GM23338 (cell line): ENCODE results near the gene C1QL1. TPM values are rescaled to one million over a fixed set of nuclear protein-coding genes. Genes with fewer than 3 reads are reported as not detected.

Experiments
- ATAC-seq: fragments of 200-7000 bp; cut with Tn5 transposase; 3 replicates; pipeline ENCODE4 v1.9.1; 2020
- DNase-seq: peaks from one replicate; pipeline ENCODE4 v3.0.0-alpha.2; 2015; ENCODE audit warnings: low spot score
- H2AFZ ChIP-seq: fragments of 200-600 bp; sonication (generic); 2 replicates; pipeline ENCODE4 v1.8.0; 2016; ENCODE audit warnings: antibody characterized with exemption, mild to moderate bottlenecking, moderate library complexity
- H3F3A ChIP-seq: fragments of 200-600 bp; sonication (generic); replicated peaks from 2 replicates; pipeline ENCODE4 v1.8.0; 2017; ENCODE audit warnings: antibody characterized with exemption, mixed run types, low read depth
- H3K27ac ChIP-seq: fragments of 200-600 bp; sonication (generic); 2 replicates; pipeline ENCODE4 v1.6.1; 2016; ENCODE audit warnings: low read depth
- H3K27me3 ChIP-seq: fragments of 200-600 bp; sonication (generic); 2 replicates; pipeline ENCODE4 v1.8.0; 2016; ENCODE audit warnings: mild to moderate bottlenecking, mixed run types, moderate library complexity; ENCODE audit not compliant: insufficient read depth
- H3K36me3 ChIP-seq: fragments of 200-600 bp; sonication (generic); 2 replicates; pipeline ENCODE4 v1.8.0; 2016; ENCODE audit warnings: mild to moderate bottlenecking; ENCODE audit not compliant: insufficient read depth
- H3K4me1 ChIP-seq: fragments of 200-600 bp; sonication (generic); 2 replicates; pipeline ENCODE4 v1.8.0; 2016; ENCODE audit warnings: mild to moderate bottlenecking, moderate library complexity; ENCODE audit not compliant: insufficient read depth
- H3K4me2 ChIP-seq: fragments of 200-600 bp; sonication (generic); 2 replicates; pipeline ENCODE4 v1.7.1; 2017; ENCODE audit warnings: mixed run types
- H3K4me3 ChIP-seq: fragments of 200-600 bp; sonication (generic); 2 replicates; pipeline ENCODE4 v1.6.1; 2016; ENCODE audit warnings: mixed run types
- H3K79me2 ChIP-seq: fragments of 200-600 bp; sonication (generic); replicated peaks from 2 replicates; pipeline ENCODE4 v1.8.0; 2017; ENCODE audit warnings: mild to moderate bottlenecking; ENCODE audit not compliant: insufficient read depth
- H3K9me2 ChIP-seq: fragments of 200-600 bp; sonication (generic); 2 replicates; pipeline ENCODE4 v1.8.0; 2017; ENCODE audit not compliant: insufficient read depth
- H4K20me1 ChIP-seq: fragments of 200-600 bp; sonication (generic); replicated peaks from 2 replicates; pipeline ENCODE4 v1.8.0; 2017; ENCODE audit warnings: mild to moderate bottlenecking; ENCODE audit not compliant: insufficient read depth
- H3K27ac Mint-ChIP-seq: 2 replicates; pipeline ENCODE4 v1.8.0; 2020; ENCODE audit warnings: inconsistent platforms, mild to moderate bottlenecking, moderate library complexity, mixed read lengths
- H3K27me3 Mint-ChIP-seq: 3 replicates; pipeline ENCODE4 v1.8.0; 2022; ENCODE audit warnings: low read depth, mild to moderate bottlenecking, moderate library complexity, mixed read lengths, inconsistent platforms; ENCODE audit not compliant: insufficient read depth, poor library complexity
- H3K36me3 Mint-ChIP-seq: 3 replicates; pipeline ENCODE4 v1.8.0; 2021; ENCODE audit warnings: low read depth, mild to moderate bottlenecking, inconsistent platforms, moderate library complexity, mixed read lengths
- H3K4me1 Mint-ChIP-seq: 3 replicates; pipeline ENCODE4 v1.8.0; 2020; ENCODE audit warnings: mild to moderate bottlenecking, inconsistent platforms, mixed read lengths
- H3K4me3 Mint-ChIP-seq: 3 replicates; pipeline ENCODE4 v1.8.0; 2021; ENCODE audit warnings: moderate library complexity, mild to moderate bottlenecking, inconsistent platforms, mixed read lengths
- H3K9me3 Mint-ChIP-seq: 3 replicates; pipeline ENCODE4 v1.8.0; 2020; ENCODE audit warnings: moderate library complexity, mild to moderate bottlenecking, inconsistent platforms, mixed read lengths
- CREB1 ChIP-seq: fragments of 250-450 bp; sonication (Bioruptor Pico); IDR thresholded peaks from 2 replicates; pipeline ENCODE4 v1.5.0; 2020; ENCODE audit warnings: low read depth, mild to moderate bottlenecking, moderate library complexity
- ETS1 ChIP-seq: IDR thresholded peaks from 2 replicates; pipeline ENCODE4 v1.6.1; 2016; ENCODE audit warnings: antibody characterized with exemption
- EZH2 ChIP-seq: fragments of 200-600 bp; sonication (generic); IDR thresholded peaks from one replicate; pipeline ENCODE4 v1.8.0; 2017; ENCODE audit warnings: antibody characterized with exemption, mild to moderate bottlenecking, low read depth; ENCODE audit not compliant: unreplicated experiment
- JUNB ChIP-seq: IDR thresholded peaks from one replicate; pipeline ENCODE4 v1.6.1; 2016; ENCODE audit warnings: antibody characterized with exemption; ENCODE audit not compliant: unreplicated experiment
- NANOG ChIP-seq: IDR thresholded peaks from 2 replicates; pipeline ENCODE4 v1.6.1; 2016; ENCODE audit warnings: antibody characterized with exemption, borderline replicate concordance
- REST ChIP-seq: IDR thresholded peaks from one replicate; pipeline ENCODE4 v1.6.1; 2018; ENCODE audit warnings: antibody characterized with exemption; ENCODE audit not compliant: unreplicated experiment
- ZNF331 ChIP-seq: fragments of 250-450 bp; sonication (Bioruptor Pico); IDR thresholded peaks from 2 replicates; pipeline ENCODE4 v1.5.0; 2020; ENCODE audit warnings: low read depth, mild to moderate bottlenecking, moderate library complexity
- polyA plus RNA-seq: library from polyadenylated mRNA; unstranded; fragments of >200 nt; fragmentation: Nextera tagmentation; extraction: Ambion mirVana; gene quantifications from 2 replicates; pipeline ENCODE4 v1.2.1, GENCODE V29; 2016
- total RNA-seq: library from RNA; depleted of rRNA; stranded (reverse); fragments of >200 nt; shearing (Covaris generic); gene quantifications from 2 replicates; pipeline ENCODE4 v1.2.3, GENCODE V29; 2014
- TF ChIP-seq, protein P1 (sequence below): fragments of 250-450 bp; sonication (Bioruptor Pico); IDR thresholded peaks from 2 replicates; pipeline ENCODE4 v1.5.0; 2020; ENCODE audit warnings: mild to moderate bottlenecking, moderate library complexity

C1QL1 gene
- total and polyA plus RNA-seq, 2 experiments from 2014 or later, result 4.3 to 14.4 TPM

GRCh38 chr17:44941712-44942331 lies 26.3 kb downstream of the C1QL1 start (continued):
- TF ChIP-seq, protein P1, sequence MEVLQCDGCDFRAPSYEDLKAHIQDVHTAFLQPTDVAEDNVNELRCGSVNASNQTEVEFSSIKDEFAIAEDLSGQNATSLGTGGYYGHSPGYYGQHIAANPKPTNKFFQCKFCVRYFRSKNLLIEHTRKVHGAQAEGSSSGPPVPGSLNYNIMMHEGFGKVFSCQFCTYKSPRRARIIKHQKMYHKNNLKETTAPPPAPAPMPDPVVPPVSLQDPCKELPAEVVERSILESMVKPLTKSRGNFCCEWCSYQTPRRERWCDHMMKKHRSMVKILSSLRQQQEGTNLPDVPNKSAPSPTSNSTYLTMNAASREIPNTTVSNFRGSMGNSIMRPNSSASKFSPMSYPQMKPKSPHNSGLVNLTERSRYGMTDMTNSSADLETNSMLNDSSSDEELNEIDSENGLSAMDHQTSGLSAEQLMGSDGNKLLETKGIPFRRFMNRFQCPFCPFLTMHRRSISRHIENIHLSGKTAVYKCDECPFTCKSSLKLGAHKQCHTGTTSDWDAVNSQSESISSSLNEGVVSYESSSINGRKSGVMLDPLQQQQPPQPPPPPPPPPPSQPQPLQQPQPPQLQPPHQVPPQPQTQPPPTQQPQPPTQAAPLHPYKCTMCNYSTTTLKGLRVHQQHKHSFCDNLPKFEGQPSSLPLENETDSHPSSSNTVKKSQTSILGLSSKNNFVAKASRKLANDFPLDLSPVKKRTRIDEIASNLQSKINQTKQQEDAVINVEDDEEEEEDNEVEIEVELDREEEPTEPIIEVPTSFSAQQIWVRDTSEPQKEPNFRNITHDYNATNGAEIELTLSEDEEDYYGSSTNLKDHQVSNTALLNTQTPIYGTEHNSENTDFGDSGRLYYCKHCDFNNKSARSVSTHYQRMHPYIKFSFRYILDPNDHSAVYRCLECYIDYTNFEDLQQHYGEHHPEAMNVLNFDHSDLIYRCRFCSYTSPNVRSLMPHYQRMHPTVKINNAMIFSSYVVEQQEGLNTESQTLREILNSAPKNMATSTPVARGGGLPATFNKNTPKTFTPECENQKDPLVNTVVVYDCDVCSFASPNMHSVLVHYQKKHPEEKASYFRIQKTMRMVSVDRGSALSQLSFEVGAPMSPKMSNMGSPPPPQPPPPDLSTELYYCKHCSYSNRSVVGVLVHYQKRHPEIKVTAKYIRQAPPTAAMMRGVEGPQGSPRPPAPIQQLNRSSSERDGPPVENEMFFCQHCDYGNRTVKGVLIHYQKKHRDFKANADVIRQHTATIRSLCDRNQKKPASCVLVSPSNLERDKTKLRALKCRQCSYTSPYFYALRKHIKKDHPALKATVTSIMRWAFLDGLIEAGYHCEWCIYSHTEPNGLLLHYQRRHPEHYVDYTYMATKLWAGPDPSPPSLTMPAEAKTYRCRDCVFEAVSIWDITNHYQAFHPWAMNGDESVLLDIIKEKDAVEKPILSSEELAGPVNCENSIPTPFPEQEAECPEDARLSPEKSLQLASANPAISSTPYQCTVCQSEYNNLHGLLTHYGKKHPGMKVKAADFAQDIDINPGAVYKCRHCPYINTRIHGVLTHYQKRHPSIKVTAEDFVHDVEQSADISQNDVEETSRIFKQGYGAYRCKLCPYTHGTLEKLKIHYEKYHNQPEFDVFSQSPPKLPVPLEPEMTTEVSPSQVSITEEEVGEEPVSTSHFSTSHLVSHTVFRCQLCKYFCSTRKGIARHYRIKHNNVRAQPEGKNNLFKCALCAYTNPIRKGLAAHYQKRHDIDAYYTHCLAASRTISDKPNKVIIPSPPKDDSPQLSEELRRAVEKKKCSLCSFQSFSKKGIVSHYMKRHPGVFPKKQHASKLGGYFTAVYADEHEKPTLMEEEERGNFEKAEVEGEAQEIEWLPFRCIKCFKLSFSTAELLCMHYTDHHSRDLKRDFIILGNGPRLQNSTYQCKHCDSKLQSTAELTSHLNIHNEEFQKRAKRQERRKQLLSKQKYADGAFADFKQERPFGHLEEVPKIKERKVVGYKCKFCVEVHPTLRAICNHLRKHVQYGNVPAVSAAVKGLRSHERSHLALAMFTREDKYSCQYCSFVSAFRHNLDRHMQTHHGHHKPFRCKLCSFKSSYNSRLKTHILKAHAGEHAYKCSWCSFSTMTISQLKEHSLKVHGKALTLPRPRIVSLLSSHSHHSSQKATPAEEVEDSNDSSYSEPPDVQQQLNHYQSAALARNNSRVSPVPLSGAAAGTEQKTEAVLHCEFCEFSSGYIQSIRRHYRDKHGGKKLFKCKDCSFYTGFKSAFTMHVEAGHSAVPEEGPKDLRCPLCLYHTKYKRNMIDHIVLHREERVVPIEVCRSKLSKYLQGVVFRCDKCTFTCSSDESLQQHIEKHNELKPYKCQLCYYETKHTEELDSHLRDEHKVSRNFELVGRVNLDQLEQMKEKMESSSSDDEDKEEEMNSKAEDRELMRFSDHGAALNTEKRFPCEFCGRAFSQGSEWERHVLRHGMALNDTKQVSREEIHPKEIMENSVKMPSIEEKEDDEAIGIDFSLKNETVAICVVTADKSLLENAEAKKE (CRISPR knock-in tag), result no peak
- TF ChIP-seq ETS1 (no peak), EZH2 (no peak), NANOG (no peak), ZNF331 (no peak)

DNA sequence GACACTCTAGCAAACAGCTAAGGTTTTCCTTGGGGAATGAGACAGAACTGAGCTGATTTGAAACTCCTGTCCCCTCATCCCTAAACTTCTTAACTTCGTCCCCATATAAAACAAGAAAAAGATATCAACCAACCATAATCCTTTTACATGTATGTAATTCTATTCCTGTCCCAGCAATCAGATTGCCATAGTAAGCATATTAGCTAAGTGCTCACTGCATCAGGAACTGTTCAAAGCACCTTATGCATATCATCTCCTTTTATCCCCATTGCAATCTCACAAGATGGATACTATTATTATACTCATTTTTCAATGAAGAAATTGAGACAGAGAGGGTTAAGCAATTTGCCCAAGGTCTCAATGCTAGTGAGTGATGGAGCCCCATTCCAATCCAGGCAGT lies 27.3 kb downstream of the C1QL1 start:
- Mint-ChIP-seq H3K4me3 (no peak overlapping the region), H3K27me3 (peaks cover 3% of the 10 kb centered on the region), H3K27ac (peak overlapping the region; percentile 26; the same call in 1 of the 2 replicates), H3K9me3 (no peaks in the 10 kb centered on the region), H3K4me1 (peaks cover 14% of the 10 kb centered on the region), H3K36me3 (peaks cover 63% of the 10 kb centered on the region)
- no peak for DNase-seq
- no peak overlapping the region for H2AFZ ChIP-seq
- no peaks in the 10 kb centered on the region for H3K27me3 ChIP-seq
- no peaks in the 10 kb centered on the region; the same call in 1 of the 2 replicates for H3F3A ChIP-seq
- H3K4me1 ChIP-seq, result peaks cover 5% of the 10 kb centered on the region
- H3K79me2 ChIP-seq, result peaks cover 84% of the 10 kb centered on the region
- H3K27ac ChIP-seq, result peak overlapping the region; percentile 65; the same call in 1 of the 2 replicates
- peaks cover 49% of the 10 kb centered on the region for H4K20me1 ChIP-seq
- no peaks in the 10 kb centered on the region for H3K9me2 ChIP-seq
- H3K4me3 ChIP-seq, result no peak overlapping the region
- ATAC-seq, result no peak
- TF ChIP-seq ETS1 (no peak), CREB1 (CRISPR knock-in tag) (no peak), REST (no peak), JUNB (no peak)
- peaks cover 20% of the 10 kb centered on the region for H3K36me3 ChIP-seq
- H3K4me2 ChIP-seq, result peak overlapping the region; percentile 33; the same call in 1 of the 2 replicates
